HG02943 (cell line): Measurements from ENCODE around the gene GRIP1.

Experiments
- ATAC-seq: cut with Tn5 transposase; IDR thresholded peaks from one replicate; pipeline ENCODE4 v1.9.1; 2021; ENCODE audit warnings: mild to moderate bottlenecking, low read depth, moderate library complexity; ENCODE audit not compliant: unreplicated experiment

Gene GRIP1

DNA sequence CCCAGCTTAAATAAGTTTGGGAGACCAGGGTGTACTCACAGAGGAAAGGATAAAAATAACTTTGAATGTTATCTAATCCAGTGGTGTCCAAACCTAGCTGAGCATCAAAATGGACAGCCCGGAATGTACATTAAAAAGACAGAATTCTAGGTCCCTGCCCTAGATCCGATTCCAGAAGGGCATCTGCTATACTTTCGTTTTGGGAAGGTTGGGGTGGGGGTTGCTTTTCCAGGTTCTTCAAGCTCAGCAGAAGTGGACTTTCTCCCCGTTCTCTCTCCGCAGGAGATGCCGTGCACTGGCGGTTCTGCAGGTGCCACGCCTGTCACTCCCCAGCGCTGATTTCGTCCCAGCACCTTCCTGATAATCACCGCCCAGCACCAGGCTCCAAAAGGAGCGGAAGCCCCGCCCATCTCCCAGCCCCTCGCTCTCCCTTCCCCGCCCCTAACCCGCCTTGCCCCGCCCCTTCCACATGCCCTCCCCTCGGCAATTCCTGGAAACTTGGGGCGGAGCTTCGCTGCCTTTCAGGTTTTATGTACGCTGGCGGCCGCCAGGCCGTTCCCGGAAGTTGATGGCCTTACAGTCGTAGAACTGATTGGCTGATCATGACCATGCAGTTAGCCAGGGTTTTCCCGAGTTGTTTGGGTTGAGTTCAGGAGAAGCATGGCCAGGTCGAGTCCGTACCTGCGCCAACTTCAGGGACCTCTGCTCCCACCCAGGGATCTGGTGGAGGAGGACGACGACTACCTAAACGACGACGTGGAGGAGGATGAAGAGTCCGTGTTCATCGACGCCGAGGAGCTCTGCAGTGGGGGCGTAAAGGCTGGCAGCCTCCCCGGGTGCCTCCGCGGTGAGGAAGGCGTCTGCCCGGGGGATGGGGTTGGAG lies 376.7 kb downstream of the GRIP1 start, which contains the start of gene HELB:
Gene HELB, plus strand, starts transcription at position 550 of the 883 bp plus-strand sequence. Its CDS starts 111 bp downstream, at position 661.
- peak; percentile 90 for ATAC-seq

DNA sequence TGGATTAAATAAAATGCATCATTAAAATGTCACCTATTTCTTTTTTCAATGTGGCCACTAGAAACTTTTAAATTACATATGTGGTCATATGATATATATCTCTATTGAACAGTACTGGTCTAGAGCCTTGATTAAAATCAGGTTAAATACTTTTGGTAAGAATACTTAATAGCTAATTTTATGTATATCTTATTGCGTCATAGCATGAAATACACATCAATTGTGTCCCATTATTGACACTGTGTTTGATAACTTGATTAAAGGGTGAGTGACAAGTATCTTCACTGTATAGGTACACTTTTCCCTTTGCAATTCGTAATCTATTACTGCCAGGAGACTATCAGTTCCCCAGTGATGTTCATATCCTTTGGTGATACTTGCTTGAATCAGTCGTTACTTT lies 381.0 kb downstream of the GRIP1 start:
- ATAC-seq: no peak
